Naive B cell (primary cell): ENCODE measurements around the gene SLC8A1. TPM values are rescaled to one million over a fixed set of nuclear protein-coding genes. Genes with fewer than 3 reads are reported as not detected.

Experiments
- ATAC-seq, 2 donors: fragments of 150-1000 bp; cut with Tn5 transposase; 2 replicates each; pipeline ENCODE4 v1.10.0; 2021; ENCODE audit warnings: low read depth in 2 of 2, mild to moderate bottlenecking in 2 of 2, moderate library complexity in 2 of 2
- DNase-seq: peaks from one replicate; pipeline ENCODE4 v3.0.0; 2022
- H3K27ac Mint-ChIP-seq, 6 donors: one replicate each; pipeline ENCODE4 v1.8.0; 2020 to 2022; ENCODE audit warnings: mild to moderate bottlenecking in 6 of 6, mixed read lengths in 6 of 6, moderate library complexity in 5 of 6, inconsistent platforms in 2 of 6
- H3K27me3 Mint-ChIP-seq, 3 donors: one replicate each; pipeline ENCODE4 v1.8.0; 2021 to 2022; ENCODE audit warnings: mixed read lengths in 3 of 3, mild to moderate bottlenecking in 1 of 3
- H3K36me3 Mint-ChIP-seq, 2 donors: one replicate each; pipeline ENCODE4 v1.8.0; 2020 to 2022; ENCODE audit warnings: mixed read lengths in 2 of 2, inconsistent platforms in 1 of 2, mild to moderate bottlenecking in 1 of 2
- H3K4me1 Mint-ChIP-seq, 3 donors: one replicate each; pipeline ENCODE4 v1.8.0; 2020 to 2022; ENCODE audit warnings: mixed read lengths in 3 of 3, inconsistent platforms in 1 of 3, mild to moderate bottlenecking in 1 of 3, moderate library complexity in 1 of 3
- H3K4me3 Mint-ChIP-seq, 8 donors: one replicate each; pipeline ENCODE4 v1.8.0; 2020 to 2022; ENCODE audit warnings: mild to moderate bottlenecking in 8 of 8, mixed read lengths in 8 of 8, moderate library complexity in 8 of 8, inconsistent platforms in 2 of 8
- H3K9me3 Mint-ChIP-seq, 7 donors: one replicate each; pipeline ENCODE4 v1.8.0; 2020 to 2022; ENCODE audit warnings: mixed read lengths in 7 of 7, mild to moderate bottlenecking in 5 of 7, inconsistent platforms in 2 of 7, moderate library complexity in 1 of 7
- polyA plus RNA-seq, 6 donors: library from polyadenylated mRNA; unstranded; fragments of 300-500 nt; fragmentation: Illumina TruSeq; gene quantifications; one replicate each; pipeline ENCODE4 v1.2.3, GENCODE V29; 2021; ENCODE audit warnings: low read depth in 6 of 6

Gene SLC8A1
- polyA plus RNA-seq, 6 donors from 2014 or later: 0.04 TPM; not detected in 5

DNA sequence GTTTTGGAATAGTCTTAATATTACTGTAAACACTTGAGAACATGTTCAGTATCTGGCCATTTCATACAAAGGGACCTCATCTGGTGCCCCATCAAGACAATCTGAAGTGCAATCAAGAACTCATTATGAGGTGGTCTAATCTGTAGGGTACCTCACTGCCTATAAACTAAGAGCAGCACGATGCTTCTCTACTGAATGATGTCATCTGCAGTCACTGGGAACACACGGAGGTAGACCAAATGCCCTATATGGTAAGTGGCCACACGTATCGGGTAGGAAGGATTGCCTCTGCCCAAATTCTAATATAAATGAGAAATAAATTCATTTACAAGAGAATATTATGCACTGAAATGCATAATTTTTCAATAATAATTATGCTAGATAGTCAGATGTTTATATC, 90.4 kb downstream of the SLC8A1 start:
- Mint-ChIP-seq H3K27ac (no peak overlapping the region), H3K9me3 (no peaks in the 10 kb centered on the region), H3K4me3 (no peak overlapping the region), H3K36me3 (no peaks in the 10 kb centered on the region), H3K4me1 (peaks cover 15 to 21% (median 18%) of the 10 kb centered on the region in 3 donors), H3K27me3 (no peaks in the 10 kb centered on the region)
- ATAC-seq: no peak
- DNase-seq: no peak

DNA sequence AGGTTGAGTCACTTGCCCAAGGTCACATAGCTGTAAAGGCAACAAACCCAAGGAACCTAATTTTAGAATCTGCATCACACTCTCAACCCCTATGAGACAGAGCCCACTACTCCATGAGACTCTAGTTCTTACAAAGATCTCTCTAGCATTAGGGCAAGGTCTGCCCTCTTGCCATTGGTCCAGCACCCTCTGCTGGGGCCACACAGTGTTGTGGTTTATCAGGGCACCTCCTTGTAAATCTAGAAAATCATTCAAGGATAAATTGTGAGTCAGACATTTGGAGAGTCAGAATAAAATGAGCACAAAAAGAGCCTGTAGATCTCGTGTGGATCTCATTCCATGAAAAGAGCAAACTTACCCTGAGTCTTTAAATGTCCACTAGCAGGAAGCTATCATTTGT, 91.2 kb downstream of the SLC8A1 start:
- no peaks in the 10 kb centered on the region for H3K27me3 Mint-ChIP-seq
- no peak overlapping the region for H3K4me3 Mint-ChIP-seq
- H3K9me3 Mint-ChIP-seq: no peaks in the 10 kb centered on the region
- no peak for ATAC-seq
- peaks cover 15 to 21% (median 18%) of the 10 kb centered on the region in 3 donors for H3K4me1 Mint-ChIP-seq
- no peak for DNase-seq
- no peak overlapping the region for H3K27ac Mint-ChIP-seq
- H3K36me3 Mint-ChIP-seq: no peaks in the 10 kb centered on the region

DNA sequence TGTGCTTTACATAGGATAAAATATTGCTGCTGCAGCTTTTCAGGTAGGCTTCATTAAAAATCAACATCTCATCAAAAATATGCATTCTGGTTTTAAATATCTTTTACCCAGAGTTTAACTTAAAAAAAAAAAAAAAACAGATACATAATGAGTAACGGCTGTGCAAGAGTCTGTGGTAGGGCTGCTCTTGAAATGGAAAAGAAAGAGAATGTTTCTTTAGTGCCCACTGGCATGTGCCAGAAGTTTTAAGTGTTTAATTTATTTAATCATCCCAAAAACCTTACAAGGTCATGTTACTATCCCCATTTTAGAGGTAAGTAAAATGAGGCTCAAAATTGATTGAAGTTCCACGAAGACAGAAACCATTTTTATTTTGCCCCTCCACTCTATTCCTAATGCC, 92.1 kb downstream of the SLC8A1 start:
- Mint-ChIP-seq H3K9me3 (no peaks in the 10 kb centered on the region), H3K27ac (no peak overlapping the region), H3K4me1 (peaks cover 13 to 20% (median 15%) of the 10 kb centered on the region in 3 donors), H3K4me3 (no peak overlapping the region), H3K36me3 (no peaks in the 10 kb centered on the region), H3K27me3 (no peaks in the 10 kb centered on the region)
- no peak for DNase-seq
- no peak for ATAC-seq

DNA sequence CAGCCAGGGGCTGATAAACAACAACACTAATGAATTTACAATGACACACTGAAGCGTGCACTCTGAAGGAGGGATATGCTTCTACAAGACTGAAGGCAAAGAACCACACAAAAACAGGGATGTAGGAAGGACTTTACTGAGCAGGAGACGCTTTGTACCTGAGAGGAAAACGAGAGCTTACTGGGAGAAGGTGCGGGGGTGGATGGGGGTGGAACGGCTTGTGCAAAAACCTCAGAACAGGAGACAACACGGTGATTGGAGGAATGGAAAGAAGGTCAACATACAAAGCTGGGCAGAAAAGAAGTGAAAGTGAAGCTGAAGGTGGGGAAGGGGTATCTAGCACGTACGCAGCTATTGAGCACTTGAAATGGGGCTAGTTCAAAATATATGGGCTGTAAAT, 93.1 kb downstream of the SLC8A1 start:
- no peaks in the 10 kb centered on the region for H3K9me3 Mint-ChIP-seq
- DNase-seq: no peak
- no peak for ATAC-seq
- no peaks in the 10 kb centered on the region for H3K27me3 Mint-ChIP-seq
- H3K36me3 Mint-ChIP-seq: no peaks in the 10 kb centered on the region
- peaks cover 7 to 11% (median 7%) of the 10 kb centered on the region in 3 donors for H3K4me1 Mint-ChIP-seq
- no peak overlapping the region for H3K27ac Mint-ChIP-seq
- no peak overlapping the region for H3K4me3 Mint-ChIP-seq

DNA sequence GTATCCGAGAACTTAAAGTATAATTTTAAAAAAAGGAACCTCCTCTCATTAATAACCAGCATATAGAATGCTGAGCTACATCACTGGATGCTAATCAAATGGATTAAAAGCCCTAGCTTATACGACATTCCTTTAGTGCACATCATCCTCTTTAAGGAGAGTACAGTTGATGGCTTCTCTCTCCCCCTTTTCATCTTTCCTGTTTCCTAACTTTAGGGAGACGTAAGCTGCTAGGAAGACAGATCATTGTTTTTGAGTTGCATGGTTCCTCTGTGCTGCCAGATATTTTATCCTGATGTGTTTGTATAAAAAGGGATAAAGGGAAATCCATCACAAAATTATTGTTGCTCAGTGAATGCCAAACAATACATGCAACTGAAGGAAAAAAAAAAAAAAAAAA, 94.2 kb downstream of the SLC8A1 start:
- H3K27ac Mint-ChIP-seq: no peak overlapping the region
- no peaks in the 10 kb centered on the region for H3K36me3 Mint-ChIP-seq
- no peaks in the 10 kb centered on the region for H3K27me3 Mint-ChIP-seq
- H3K4me3 Mint-ChIP-seq: no peak overlapping the region
- H3K9me3 Mint-ChIP-seq: no peaks in the 10 kb centered on the region
- DNase-seq (no peak), ATAC-seq (no peak)
- H3K4me1 Mint-ChIP-seq: peaks cover 0 to under 1% (median 0%) of the 10 kb centered on the region in 3 donors

DNA sequence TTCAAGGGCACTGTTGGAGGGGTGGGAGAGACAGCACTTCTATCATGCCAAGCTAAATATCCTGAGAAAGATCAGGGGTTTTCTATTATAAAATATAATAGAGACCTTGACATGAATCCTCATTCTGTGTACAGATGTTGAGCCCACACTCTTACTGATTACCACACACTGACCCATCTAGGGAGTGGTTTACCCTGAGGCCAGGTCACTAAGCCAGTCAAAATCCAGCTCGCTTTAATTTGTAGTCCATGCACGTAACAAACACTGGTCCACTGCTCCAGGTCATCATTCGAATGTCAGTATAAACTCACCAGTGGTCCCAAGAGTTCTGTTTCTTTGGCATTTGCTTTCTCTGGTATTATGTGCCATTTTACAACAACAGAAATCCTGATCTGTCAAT, 96.4 kb downstream of the SLC8A1 start:
- Mint-ChIP-seq H3K9me3 (no peaks in the 10 kb centered on the region), H3K27ac (no peak overlapping the region), H3K4me3 (no peak overlapping the region), H3K4me1 (no peaks in the 10 kb centered on the region), H3K27me3 (no peaks in the 10 kb centered on the region), H3K36me3 (no peaks in the 10 kb centered on the region)
- ATAC-seq: no peak
- no peak for DNase-seq

DNA sequence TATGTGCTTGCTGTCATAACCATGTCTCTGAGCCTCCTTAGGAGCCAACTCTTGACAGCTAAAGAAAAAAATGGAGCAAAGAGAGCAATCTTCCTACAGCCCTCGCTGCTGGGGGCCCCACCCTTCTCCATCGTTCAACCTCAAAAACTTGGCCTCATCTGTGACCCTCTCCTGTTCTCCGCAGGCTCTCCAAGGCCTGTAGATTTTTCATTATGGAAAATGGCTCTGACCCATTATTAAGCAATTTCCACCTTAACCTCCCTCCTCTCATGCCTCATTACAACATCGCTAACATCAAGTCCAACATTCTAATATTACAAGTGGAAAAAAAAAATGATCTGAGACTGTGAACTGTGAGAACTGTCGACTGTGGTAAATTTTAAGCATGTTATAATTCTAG, 98.7 kb downstream of the SLC8A1 start:
- Mint-ChIP-seq H3K36me3 (no peaks in the 10 kb centered on the region), H3K27ac (no peak overlapping the region), H3K4me1 (no peaks in the 10 kb centered on the region), H3K27me3 (no peaks in the 10 kb centered on the region), H3K9me3 (no peaks in the 10 kb centered on the region), H3K4me3 (no peak overlapping the region)
- no peak for ATAC-seq
- DNase-seq: no peak

DNA sequence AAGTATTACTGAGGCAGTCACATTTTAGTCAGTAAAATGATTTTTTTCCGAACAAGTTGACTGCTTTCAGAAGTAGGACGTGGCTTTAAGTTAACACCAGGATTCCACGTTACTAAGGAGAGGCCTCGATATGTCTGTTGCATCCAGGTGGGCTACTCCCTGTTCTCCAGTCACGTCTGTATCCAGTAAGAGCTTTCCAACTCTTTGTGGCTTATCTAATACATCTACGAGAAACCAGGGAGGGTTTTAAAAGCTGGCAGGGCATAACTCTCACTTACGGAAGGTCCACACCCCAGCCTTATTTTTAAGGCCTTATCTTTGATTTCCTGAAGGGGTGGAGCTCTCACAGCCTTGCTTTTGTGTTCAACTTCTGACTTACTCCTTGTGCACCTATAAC, 99.2 kb downstream of the SLC8A1 start:
- H3K27me3 Mint-ChIP-seq: no peaks in the 10 kb centered on the region
- no peak for DNase-seq
- H3K36me3 Mint-ChIP-seq: no peaks in the 10 kb centered on the region
- no peaks in the 10 kb centered on the region for H3K9me3 Mint-ChIP-seq
- no peak for ATAC-seq
- H3K27ac Mint-ChIP-seq: no peak overlapping the region
- no peak overlapping the region for H3K4me3 Mint-ChIP-seq
- no peaks in the 10 kb centered on the region for H3K4me1 Mint-ChIP-seq

DNA sequence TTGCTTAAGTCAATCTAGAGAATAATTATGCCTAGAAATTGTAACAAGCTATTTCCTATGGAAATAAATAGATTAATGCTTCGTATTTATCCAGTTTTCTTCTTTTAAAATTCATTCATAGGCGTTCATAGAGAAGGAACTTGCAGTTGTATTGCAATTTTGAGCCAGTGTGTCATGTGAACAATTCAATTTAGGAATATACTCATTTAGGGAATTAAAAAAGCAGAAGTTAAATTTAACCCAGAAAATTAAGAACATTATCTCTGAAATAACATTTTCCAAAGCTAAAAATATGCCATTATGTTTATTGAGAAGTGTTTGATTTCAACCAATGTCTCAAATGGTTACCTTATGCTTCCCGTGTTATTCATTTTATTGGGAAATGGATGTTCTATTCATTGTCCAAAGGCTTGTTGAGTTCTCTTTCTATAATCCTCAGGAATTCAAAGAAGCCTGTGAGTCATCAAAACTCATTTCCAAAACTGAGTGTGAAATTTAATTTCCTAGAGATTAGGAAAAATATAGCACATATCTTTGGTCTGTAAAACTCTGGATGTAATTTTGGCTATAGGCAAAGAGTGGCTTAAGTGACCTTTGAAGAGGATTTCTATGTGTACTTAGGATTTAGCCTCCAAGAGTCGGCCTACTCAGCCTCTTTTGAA, 99.7 kb downstream of the SLC8A1 start:
- no peak for ATAC-seq
- Mint-ChIP-seq H3K27me3 (no peaks in the 10 kb centered on the region), H3K9me3 (no peaks in the 10 kb centered on the region), H3K4me3 (no peak overlapping the region), H3K27ac (no peak overlapping the region), H3K4me1 (no peaks in the 10 kb centered on the region), H3K36me3 (no peaks in the 10 kb centered on the region)
- no peak for DNase-seq

DNA sequence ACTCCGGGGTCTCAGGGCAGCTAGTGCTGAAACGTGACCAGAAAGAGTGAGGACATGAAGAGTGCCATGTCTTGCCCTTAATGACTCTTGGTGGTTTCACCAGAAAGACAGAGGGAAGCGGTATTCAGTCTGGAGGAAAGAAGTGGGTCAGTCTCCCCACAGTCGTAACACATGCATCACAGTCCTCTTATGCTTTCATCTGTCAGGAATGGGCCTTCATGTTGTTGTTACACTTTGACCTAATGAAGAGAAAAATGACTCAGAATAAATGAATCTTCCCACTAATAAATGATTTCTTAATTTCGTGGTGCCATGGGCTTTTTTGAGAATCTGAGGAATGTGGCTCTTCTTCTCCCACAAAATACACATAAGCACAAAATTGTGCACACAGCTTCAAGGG, 103.2 kb downstream of the SLC8A1 start:
- H3K4me3 Mint-ChIP-seq: no peak overlapping the region
- ATAC-seq: no peak
- H3K27ac Mint-ChIP-seq: no peak overlapping the region
- H3K27me3 Mint-ChIP-seq: no peaks in the 10 kb centered on the region
- no peak for DNase-seq
- H3K36me3 Mint-ChIP-seq: no peaks in the 10 kb centered on the region
- no peaks in the 10 kb centered on the region for H3K9me3 Mint-ChIP-seq
- H3K4me1 Mint-ChIP-seq: no peaks in the 10 kb centered on the region

DNA sequence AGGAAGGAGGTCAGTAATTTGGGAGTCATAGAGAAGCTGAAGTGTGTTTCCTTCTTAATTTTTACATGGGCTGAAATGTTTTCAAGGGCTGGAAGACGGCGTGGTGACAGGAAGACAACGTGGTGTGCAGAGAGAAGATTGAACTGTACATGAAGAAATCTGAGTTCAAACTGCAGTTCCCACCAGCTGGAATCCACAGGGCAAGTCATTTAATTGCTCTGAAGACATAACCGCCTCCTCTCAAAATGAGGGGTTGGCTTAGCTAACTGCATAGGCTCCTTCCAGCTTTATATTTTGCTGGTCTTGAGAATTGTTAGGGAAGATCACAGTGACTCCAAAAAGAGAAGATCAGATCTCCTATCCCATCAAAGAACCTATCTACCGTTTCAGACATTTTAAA, 103.9 kb downstream of the SLC8A1 start:
- Mint-ChIP-seq H3K27ac (no peak overlapping the region), H3K4me3 (no peak overlapping the region), H3K9me3 (no peaks in the 10 kb centered on the region), H3K4me1 (no peaks in the 10 kb centered on the region), H3K27me3 (no peaks in the 10 kb centered on the region), H3K36me3 (no peaks in the 10 kb centered on the region)
- ATAC-seq (no peak), DNase-seq (no peak)

DNA sequence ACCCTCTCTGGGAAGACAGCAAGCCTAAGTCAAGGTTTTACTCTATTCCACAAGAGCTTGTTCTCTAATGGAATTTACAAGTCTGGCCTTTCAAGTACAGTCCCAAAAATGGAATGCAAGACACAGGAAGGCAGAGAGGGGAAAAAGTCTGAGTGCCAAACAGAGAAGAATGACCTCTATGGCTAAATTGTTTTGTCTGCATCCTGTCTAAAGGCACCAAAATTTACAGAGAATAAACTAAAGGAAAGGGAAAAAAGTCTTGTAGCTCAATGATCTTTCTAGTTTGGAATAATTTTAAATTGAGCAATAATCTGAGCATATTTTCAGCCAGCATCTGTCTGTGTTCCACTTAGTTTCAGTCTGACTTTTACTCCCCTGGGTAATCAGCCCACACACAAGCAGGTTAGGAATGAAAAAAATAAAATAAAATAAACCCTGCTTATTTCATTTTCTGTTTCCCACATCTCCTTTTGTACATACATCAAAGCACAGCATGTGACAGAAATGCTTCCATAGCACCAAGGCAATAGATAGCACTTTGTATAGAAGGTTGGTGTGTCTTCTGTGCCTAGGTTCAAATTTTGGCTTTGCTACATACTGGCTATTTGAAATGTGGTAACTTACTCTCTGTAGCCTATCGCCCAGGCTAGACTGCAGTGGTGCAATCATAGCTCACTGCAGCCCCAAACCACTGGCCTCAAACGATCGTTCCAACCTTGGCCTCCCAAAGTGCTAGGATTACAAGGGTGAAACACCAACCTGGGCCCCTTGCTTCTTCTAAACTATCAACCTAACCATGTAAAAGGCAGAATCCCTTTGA, 105.1 kb downstream of the SLC8A1 start:
- Mint-ChIP-seq H3K4me3 (no peak overlapping the region), H3K27ac (peak overlapping the region in 1 of 6 donors; percentile 66), H3K9me3 (no peaks in the 10 kb centered on the region), H3K4me1 (no peaks in the 10 kb centered on the region), H3K36me3 (no peaks in the 10 kb centered on the region), H3K27me3 (no peaks in the 10 kb centered on the region)
- ATAC-seq: no peak
- DNase-seq: no peak

DNA sequence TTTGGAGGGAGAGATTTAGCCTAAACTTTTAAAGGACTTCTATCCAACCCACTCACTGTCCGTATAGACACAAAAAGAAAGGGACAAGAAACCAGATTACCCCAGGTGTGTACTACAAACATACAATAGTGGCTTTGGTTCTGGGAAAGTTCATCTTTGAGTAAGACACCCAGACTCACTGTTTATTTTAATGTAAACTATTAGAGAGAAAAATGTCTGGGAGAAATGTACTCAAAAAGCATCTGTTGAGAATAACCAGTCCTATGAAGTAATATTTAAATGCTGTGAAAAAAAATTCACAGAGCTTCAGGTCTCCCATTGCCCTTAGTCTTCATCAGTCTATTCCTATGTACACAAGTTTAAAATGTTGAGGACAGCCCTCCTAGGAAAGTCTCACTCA, 107.5 kb downstream of the SLC8A1 start:
- no peaks in the 10 kb centered on the region for H3K27me3 Mint-ChIP-seq
- H3K27ac Mint-ChIP-seq: no peak overlapping the region
- no peak overlapping the region for H3K4me3 Mint-ChIP-seq
- ATAC-seq: no peak
- no peaks in the 10 kb centered on the region for H3K9me3 Mint-ChIP-seq
- DNase-seq: no peak
- no peaks in the 10 kb centered on the region for H3K4me1 Mint-ChIP-seq
- H3K36me3 Mint-ChIP-seq: no peaks in the 10 kb centered on the region

DNA sequence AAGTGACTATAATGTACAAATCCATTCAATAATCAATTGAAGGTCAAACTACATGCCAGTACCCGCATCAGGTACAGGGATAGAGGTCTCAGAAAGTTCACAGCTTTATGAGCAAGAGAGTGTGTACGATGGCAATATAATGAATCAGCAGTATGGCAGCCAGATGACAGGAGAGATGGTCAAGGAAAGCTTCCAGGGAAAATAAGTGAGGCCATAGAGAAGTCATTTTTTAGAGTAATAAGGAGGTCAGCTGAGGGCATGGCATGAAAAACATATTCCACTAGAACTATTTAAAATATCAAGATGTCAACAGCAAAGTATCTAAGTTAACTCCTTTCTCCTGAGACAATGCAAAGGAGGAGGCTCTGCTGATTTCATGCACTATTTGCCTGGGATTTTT, 108.0 kb downstream of the SLC8A1 start:
- no peaks in the 10 kb centered on the region for H3K4me1 Mint-ChIP-seq
- DNase-seq: no peak
- no peaks in the 10 kb centered on the region for H3K27me3 Mint-ChIP-seq
- ATAC-seq: no peak
- H3K9me3 Mint-ChIP-seq: no peaks in the 10 kb centered on the region
- no peaks in the 10 kb centered on the region for H3K36me3 Mint-ChIP-seq
- H3K4me3 Mint-ChIP-seq: no peak overlapping the region
- H3K27ac Mint-ChIP-seq: no peak overlapping the region
